ENCODE measurements around the gene MYBPC2. TPM values are rescaled to one million over a fixed set of nuclear protein-coding genes. Genes with fewer than 3 reads are reported as not detected.
A peak's percentile ranks its signal among the peaks of the same experiment; 100 is the strongest.

MYBPC2 gene
- total RNA-seq, 1 donor = not detected

GRCh38 chr19:50399368-50399745 lies 33.3 kb upstream of the MYBPC2 start:
- H3K79me2 ChIP-seq (ENCODE audit: insufficient read depth, low read length) = no peaks in the 10 kb centered on the region
- no peak for TF ChIP-seq CTCF (IDR thresholded peaks at IDR 0.05; ENCODE audit: extremely low read depth, low read depth, low read length)
- H4K20me1 ChIP-seq (ENCODE audit: insufficient read depth, low read length) = no peaks in the 10 kb centered on the region
- no peaks in the 10 kb centered on the region for H3K9me3 ChIP-seq (ENCODE audit: low read depth, low read length)
- no peaks in the 10 kb centered on the region for H3K4me1 ChIP-seq (ENCODE audit: insufficient read depth, low read length)
- peak; percentile 14 for DNase-seq (ENCODE audit: insufficient read length, low spot score, missing footprints)
- no peaks in the 10 kb centered on the region for H3K36me3 ChIP-seq (ENCODE audit: insufficient read depth, low read length)
- no peak overlapping the region for H2AFZ ChIP-seq (ENCODE audit: low read length)
- no peaks in the 10 kb centered on the region for H3K27me3 ChIP-seq (ENCODE audit: insufficient read depth, low read length)
- H3K4me2 ChIP-seq (ENCODE audit: insufficient read depth, low read length) = no peak overlapping the region
- no peak overlapping the region for H3K4me3 ChIP-seq (ENCODE audit: insufficient read depth, low read length)
- no peak overlapping the region for H3K27ac ChIP-seq (ENCODE audit: low read depth, low read length)

- no peak for TF ChIP-seq CTCF (IDR thresholded peaks at IDR 0.05; ENCODE audit: extremely low read depth, low read depth, low read length)
- no peaks in the 10 kb centered on the region for H3K27me3 ChIP-seq (ENCODE audit: insufficient read depth, low read length)
- no peak overlapping the region for H3K4me3 ChIP-seq (ENCODE audit: insufficient read depth, low read length)
- H3K9me3 ChIP-seq (ENCODE audit: low read depth, low read length) = no peaks in the 10 kb centered on the region
- H2AFZ ChIP-seq (ENCODE audit: low read length) = no peak overlapping the region
- H3K79me2 ChIP-seq (ENCODE audit: insufficient read depth, low read length) = no peaks in the 10 kb centered on the region
- H3K4me1 ChIP-seq (ENCODE audit: insufficient read depth, low read length) = no peaks in the 10 kb centered on the region
- H3K36me3 ChIP-seq (ENCODE audit: insufficient read depth, low read length) = no peaks in the 10 kb centered on the region
- peak; percentile 86 for DNase-seq (ENCODE audit: insufficient read length, low spot score, missing footprints)
- no peak overlapping the region for H3K4me2 ChIP-seq (ENCODE audit: insufficient read depth, low read length)
- H3K27ac ChIP-seq (ENCODE audit: low read depth, low read length) = no peak overlapping the region
- no peaks in the 10 kb centered on the region for H4K20me1 ChIP-seq (ENCODE audit: insufficient read depth, low read length)
Measured at GRCh38 chr19:50401605-50402450, 30.9 kb upstream of the MYBPC2 start.

- no peak for TF ChIP-seq CTCF (IDR thresholded peaks at IDR 0.05; ENCODE audit: extremely low read depth, low read depth, low read length)
- no peaks in the 10 kb centered on the region for H3K4me1 ChIP-seq (ENCODE audit: insufficient read depth, low read length)
- no peaks in the 10 kb centered on the region for H3K36me3 ChIP-seq (ENCODE audit: insufficient read depth, low read length)
- peak; percentile 8 for DNase-seq (ENCODE audit: insufficient read length, low spot score, missing footprints)
- no peaks in the 10 kb centered on the region for H4K20me1 ChIP-seq (ENCODE audit: insufficient read depth, low read length)
- H3K4me3 ChIP-seq (ENCODE audit: insufficient read depth, low read length) = no peak overlapping the region
- H3K27ac ChIP-seq (ENCODE audit: low read depth, low read length) = no peak overlapping the region
- H2AFZ ChIP-seq (ENCODE audit: low read length) = no peak overlapping the region
- no peak overlapping the region for H3K4me2 ChIP-seq (ENCODE audit: insufficient read depth, low read length)
- H3K9me3 ChIP-seq (ENCODE audit: low read depth, low read length) = no peaks in the 10 kb centered on the region
- no peaks in the 10 kb centered on the region for H3K27me3 ChIP-seq (ENCODE audit: insufficient read depth, low read length)
- no peaks in the 10 kb centered on the region for H3K79me2 ChIP-seq (ENCODE audit: insufficient read depth, low read length)
Measured at GRCh38 chr19:50402544-50403301, 30.0 kb upstream of the MYBPC2 start.

Measured in osteoblast (primary cell).